RCC 7860 (cell line): ENCODE measurements around the gene DOCK1.

Experiments
- DNase-seq: peaks from one replicate; pipeline ENCODE4 v3.0.0-alpha.2; 2015; ENCODE audit warnings: low spot score
- FAIRE-seq: peaks from 2 replicates; lab custom pipeline; 2012; peaks lifted over from hg19 to GRCh38; lab: Jason Lieb, UNC

DOCK1 gene

DNA sequence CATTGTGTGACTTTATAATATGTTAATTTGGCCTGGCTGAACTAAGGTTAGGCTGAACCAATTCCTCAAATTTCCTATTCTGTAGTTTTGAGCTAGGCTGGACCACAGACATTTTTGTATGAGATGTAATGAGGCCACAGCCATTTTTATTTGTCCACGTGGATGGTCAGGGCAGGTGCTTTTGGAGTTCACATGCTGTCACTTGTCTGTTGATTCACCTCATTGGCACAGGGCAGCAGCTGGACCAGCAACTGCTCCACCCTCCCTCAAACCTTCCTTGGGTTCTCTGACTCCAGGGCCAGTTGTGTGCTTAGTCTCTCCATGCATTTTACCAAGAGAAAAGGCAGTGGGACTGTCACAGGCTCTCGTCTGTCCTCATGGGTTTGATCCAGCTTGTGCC is 567.7 kb downstream of the DOCK1 start:
- FAIRE-seq = no peak
- DNase-seq = no peak

DNA sequence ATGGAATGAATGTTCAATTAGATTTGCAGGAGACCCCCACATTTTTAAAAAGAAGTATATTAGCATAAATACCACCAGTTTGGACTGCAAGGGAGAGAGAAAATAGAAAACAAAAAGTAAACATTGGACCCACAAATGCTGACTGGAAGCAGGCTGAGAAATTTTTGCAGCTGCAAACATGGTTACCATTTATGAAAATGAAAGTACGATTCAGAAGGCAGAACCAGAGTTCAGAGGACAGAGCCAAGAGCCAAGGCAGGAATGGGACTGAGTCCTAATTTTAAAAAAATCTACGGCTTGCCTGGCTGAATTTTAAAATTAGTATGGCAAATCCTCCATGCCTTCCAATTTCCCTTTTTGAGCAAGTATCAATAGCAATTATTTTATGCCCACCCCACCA is 569.3 kb downstream of the DOCK1 start:
- no peak for DNase-seq
- no peak for FAIRE-seq

DNA sequence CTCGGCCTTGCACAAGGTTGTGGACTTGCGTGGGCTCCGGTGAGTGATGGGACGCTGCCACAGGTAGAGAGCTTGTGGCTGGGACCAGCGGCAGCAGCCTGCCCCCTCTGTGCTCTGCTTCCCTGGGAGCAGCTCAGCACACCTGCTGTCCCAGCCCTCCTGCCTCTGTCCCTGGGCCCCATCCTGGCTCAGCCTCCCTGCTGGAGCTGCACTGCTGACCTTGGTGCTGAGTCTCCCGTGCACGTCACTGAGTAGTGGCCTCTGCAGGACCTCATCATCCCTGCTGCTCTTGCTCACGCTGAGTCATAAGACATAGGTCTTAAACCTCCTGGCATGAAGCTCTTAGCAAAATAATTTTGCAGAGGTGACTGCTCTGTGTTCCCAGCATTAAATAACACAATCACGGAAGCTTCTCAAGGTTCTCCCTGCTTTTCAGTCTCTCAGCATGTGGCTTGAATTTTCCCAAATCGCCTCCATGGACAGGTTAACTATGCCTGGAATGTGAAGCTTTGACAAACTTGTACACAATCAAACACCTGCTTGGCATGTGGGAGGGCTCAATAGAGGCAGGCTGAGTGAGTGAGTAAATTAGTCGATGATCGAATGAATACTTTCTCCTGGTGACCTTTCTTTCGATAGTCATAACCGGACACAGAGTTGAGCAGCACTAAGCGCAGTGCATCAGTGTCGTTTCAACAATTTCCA is 580.1 kb downstream of the DOCK1 start:
- FAIRE-seq (no peak), DNase-seq (no peak)

DNA sequence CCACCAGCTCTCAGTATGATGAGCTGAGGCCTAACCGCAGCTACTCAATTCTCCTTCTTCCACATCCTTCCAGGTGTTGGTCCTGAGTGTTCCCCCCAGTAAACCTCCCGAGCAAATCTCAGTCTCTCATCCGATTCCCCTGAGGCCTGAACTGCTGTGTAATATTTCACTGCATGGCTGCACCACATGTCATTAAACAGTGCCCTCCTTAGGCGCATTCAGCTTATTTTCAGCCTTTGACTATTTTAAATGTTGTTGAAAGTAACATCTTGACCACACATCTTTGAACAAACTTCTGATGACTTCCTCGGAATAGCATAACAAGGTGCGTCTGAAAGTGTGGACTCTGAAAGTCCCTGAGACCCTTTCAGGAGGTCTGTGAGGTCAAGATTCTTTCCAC is 581.1 kb downstream of the DOCK1 start:
- FAIRE-seq (no peak), DNase-seq (no peak)

DNA sequence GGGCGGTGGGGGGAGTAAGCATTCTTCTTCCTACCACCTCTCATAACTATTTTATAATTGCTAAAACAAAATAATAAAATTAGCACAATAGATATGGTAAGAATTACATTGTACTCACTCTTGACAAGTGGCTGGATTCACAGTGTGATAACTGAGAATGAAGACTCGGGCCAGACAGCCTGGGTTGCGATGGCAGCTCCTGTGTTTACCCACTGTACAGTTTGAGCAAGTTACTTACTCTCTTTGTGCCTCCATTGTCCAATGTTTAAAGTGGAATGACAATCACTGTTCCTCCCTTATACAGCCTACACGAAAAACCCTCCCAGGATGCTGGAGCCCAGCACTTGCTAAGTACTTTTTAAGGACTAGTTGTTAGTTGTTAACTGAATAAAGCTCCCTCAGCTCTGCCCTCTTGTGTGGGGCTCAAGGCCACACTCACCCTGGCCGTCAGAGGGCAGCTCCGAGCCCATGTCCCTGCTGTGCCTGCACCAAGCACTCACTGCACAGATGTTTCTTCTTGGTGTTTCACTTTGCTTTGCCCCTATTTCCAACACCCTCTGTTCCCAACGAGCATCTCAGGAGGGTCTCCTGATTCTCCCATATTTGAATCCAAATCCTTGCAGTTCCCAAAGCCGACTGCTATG is 587.5 kb downstream of the DOCK1 start:
- DNase-seq (no peak), FAIRE-seq (no peak)

DNA sequence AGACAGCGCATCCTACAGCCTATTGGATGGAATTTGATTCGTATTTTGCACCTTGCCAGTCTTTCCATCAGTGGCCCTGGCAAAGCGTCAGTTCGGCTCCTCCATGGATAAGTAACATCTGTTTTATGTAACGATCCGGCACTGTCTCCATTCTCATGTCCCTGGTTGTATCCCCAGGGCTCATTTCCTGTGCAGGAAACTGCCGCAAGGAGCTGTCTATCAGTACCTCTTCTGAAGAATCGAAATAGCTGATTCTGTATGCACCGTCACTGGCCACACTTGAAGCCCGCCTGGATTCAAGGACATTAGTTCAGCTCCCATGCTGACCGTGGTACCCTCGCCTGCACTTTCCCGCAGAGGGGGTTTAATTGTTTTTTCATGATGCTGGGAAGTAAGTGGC is 590.8 kb downstream of the DOCK1 start:
- DNase-seq (no peak), FAIRE-seq (no peak)

DNA sequence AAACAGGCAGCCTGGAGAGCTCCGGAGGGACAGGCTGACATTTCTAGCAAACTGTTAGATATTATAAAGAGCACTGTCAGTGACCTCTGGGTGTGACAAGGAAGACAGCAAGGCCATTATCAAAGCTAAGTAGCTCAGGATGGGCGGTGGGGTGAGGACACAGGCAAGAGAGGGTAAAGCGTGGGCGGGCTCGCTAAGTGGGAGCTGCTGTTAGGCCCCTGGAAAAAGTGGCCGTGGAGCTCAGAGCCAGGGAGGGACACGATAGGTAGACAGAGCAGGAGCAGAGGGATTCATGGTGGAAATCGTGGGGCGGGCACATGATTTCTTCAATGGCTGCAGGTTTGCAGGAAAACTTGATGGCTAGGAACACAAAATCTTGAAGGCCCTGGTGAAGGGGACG is 592.5 kb downstream of the DOCK1 start:
- FAIRE-seq (no peak), DNase-seq (no peak)

DNA sequence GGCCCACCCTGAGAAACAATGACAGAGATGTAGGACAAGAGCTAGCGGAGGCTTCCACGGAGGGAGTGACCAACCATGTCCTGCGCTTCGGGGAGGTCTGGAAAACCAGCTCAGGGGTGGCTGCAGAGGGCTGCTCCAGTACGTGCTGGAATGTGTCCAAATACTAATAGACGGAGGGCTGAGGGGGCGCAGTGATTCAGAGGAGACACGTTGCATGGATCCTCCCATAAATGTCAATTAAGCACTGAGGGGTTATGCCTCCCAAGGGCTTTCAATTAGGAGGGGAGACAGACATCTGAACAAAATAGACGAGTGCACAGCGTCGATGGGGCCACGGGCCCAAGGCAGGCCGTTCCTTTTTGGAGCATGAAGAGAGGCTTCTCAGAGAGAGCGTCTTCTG is 592.9 kb downstream of the DOCK1 start:
- FAIRE-seq = no peak
- no peak for DNase-seq

DNA sequence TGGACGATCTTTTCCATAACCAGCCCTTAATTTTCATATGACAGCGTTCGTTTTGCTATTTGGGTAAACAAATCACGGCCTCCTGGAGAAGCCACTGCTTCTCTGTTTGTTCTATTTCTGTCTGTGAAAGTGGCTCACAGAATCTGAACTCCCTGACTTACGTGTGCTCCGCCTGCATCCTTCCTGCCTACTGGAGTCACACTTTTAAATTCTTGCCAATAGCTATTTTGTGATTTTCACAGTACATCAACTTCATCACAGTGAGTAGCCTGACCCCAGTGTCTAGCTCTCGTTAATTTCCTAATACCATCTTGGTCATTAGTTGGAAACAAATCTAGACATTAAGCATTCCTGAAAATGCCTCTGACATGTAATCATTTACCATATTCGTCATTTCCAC is 594.9 kb downstream of the DOCK1 start:
- FAIRE-seq (no peak), DNase-seq (no peak)
